Measurements from ENCODE around the gene CRCP.

DNA sequence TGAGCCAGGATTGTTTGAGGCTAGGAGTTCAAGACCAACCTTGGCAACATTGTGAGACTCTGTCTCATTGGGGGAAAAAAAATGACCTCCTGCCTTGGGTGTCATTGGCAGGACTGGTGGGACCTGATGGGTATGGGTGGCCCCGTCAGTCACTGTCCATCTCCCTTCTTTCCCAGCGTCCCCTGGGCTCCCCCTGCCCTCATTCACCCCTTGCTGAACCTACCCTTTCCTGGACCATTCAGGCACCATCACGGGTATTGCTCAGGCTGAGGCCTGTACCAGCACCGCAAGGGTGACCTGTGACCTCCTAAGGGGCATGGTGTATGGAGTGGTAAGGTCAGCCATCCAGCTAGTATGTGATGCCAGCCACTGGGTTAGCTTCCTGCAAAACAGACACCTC lies 19.6 kb upstream of the CRCP start:
- TF ChIP-seq, protein P1, sequence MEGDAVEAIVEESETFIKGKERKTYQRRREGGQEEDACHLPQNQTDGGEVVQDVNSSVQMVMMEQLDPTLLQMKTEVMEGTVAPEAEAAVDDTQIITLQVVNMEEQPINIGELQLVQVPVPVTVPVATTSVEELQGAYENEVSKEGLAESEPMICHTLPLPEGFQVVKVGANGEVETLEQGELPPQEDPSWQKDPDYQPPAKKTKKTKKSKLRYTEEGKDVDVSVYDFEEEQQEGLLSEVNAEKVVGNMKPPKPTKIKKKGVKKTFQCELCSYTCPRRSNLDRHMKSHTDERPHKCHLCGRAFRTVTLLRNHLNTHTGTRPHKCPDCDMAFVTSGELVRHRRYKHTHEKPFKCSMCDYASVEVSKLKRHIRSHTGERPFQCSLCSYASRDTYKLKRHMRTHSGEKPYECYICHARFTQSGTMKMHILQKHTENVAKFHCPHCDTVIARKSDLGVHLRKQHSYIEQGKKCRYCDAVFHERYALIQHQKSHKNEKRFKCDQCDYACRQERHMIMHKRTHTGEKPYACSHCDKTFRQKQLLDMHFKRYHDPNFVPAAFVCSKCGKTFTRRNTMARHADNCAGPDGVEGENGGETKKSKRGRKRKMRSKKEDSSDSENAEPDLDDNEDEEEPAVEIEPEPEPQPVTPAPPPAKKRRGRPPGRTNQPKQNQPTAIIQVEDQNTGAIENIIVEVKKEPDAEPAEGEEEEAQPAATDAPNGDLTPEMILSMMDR (conservative IDR thresholded peaks at IDR 0.05; ENCODE audit: low read depth in 2 of 2) = no peak
- no peak for TF ChIP-seq JUNB (IDR thresholded peaks at IDR 0.05; ENCODE audit: unreplicated experiment)
- no peak for TF ChIP-seq POLR2AphosphoS5 (IDR thresholded peaks at IDR 0.05; ENCODE audit: low read depth)
- TF ChIP-seq, protein P2, sequence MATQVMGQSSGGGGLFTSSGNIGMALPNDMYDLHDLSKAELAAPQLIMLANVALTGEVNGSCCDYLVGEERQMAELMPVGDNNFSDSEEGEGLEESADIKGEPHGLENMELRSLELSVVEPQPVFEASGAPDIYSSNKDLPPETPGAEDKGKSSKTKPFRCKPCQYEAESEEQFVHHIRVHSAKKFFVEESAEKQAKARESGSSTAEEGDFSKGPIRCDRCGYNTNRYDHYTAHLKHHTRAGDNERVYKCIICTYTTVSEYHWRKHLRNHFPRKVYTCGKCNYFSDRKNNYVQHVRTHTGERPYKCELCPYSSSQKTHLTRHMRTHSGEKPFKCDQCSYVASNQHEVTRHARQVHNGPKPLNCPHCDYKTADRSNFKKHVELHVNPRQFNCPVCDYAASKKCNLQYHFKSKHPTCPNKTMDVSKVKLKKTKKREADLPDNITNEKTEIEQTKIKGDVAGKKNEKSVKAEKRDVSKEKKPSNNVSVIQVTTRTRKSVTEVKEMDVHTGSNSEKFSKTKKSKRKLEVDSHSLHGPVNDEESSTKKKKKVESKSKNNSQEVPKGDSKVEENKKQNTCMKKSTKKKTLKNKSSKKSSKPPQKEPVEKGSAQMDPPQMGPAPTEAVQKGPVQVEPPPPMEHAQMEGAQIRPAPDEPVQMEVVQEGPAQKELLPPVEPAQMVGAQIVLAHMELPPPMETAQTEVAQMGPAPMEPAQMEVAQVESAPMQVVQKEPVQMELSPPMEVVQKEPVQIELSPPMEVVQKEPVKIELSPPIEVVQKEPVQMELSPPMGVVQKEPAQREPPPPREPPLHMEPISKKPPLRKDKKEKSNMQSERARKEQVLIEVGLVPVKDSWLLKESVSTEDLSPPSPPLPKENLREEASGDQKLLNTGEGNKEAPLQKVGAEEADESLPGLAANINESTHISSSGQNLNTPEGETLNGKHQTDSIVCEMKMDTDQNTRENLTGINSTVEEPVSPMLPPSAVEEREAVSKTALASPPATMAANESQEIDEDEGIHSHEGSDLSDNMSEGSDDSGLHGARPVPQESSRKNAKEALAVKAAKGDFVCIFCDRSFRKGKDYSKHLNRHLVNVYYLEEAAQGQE (IDR thresholded peaks at IDR 0.05; ENCODE audit: unreplicated experiment) = no peak
- TF ChIP-seq EZH2phosphoT487 (IDR thresholded peaks at IDR 0.05; ENCODE audit: unreplicated experiment) = no peak
- TF ChIP-seq EZH2 (IDR thresholded peaks at IDR 0.05; ENCODE audit: low read depth, unreplicated experiment) = no peak
- TF ChIP-seq ZNF114 (CRISPR knock-in tag; IDR thresholded peaks at IDR 0.05) = no peak
- TF ChIP-seq, protein P3, sequence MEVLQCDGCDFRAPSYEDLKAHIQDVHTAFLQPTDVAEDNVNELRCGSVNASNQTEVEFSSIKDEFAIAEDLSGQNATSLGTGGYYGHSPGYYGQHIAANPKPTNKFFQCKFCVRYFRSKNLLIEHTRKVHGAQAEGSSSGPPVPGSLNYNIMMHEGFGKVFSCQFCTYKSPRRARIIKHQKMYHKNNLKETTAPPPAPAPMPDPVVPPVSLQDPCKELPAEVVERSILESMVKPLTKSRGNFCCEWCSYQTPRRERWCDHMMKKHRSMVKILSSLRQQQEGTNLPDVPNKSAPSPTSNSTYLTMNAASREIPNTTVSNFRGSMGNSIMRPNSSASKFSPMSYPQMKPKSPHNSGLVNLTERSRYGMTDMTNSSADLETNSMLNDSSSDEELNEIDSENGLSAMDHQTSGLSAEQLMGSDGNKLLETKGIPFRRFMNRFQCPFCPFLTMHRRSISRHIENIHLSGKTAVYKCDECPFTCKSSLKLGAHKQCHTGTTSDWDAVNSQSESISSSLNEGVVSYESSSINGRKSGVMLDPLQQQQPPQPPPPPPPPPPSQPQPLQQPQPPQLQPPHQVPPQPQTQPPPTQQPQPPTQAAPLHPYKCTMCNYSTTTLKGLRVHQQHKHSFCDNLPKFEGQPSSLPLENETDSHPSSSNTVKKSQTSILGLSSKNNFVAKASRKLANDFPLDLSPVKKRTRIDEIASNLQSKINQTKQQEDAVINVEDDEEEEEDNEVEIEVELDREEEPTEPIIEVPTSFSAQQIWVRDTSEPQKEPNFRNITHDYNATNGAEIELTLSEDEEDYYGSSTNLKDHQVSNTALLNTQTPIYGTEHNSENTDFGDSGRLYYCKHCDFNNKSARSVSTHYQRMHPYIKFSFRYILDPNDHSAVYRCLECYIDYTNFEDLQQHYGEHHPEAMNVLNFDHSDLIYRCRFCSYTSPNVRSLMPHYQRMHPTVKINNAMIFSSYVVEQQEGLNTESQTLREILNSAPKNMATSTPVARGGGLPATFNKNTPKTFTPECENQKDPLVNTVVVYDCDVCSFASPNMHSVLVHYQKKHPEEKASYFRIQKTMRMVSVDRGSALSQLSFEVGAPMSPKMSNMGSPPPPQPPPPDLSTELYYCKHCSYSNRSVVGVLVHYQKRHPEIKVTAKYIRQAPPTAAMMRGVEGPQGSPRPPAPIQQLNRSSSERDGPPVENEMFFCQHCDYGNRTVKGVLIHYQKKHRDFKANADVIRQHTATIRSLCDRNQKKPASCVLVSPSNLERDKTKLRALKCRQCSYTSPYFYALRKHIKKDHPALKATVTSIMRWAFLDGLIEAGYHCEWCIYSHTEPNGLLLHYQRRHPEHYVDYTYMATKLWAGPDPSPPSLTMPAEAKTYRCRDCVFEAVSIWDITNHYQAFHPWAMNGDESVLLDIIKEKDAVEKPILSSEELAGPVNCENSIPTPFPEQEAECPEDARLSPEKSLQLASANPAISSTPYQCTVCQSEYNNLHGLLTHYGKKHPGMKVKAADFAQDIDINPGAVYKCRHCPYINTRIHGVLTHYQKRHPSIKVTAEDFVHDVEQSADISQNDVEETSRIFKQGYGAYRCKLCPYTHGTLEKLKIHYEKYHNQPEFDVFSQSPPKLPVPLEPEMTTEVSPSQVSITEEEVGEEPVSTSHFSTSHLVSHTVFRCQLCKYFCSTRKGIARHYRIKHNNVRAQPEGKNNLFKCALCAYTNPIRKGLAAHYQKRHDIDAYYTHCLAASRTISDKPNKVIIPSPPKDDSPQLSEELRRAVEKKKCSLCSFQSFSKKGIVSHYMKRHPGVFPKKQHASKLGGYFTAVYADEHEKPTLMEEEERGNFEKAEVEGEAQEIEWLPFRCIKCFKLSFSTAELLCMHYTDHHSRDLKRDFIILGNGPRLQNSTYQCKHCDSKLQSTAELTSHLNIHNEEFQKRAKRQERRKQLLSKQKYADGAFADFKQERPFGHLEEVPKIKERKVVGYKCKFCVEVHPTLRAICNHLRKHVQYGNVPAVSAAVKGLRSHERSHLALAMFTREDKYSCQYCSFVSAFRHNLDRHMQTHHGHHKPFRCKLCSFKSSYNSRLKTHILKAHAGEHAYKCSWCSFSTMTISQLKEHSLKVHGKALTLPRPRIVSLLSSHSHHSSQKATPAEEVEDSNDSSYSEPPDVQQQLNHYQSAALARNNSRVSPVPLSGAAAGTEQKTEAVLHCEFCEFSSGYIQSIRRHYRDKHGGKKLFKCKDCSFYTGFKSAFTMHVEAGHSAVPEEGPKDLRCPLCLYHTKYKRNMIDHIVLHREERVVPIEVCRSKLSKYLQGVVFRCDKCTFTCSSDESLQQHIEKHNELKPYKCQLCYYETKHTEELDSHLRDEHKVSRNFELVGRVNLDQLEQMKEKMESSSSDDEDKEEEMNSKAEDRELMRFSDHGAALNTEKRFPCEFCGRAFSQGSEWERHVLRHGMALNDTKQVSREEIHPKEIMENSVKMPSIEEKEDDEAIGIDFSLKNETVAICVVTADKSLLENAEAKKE (CRISPR knock-in tag; IDR thresholded peaks at IDR 0.05) = no peak
- TF ChIP-seq NANOG (IDR thresholded peaks at IDR 0.05; ENCODE audit: borderline replicate concordance) = no peak
- no peak for TF ChIP-seq STAT1 (IDR thresholded peaks at IDR 0.05; ENCODE audit: unreplicated experiment)
